ENCODE results near the gene NRM. TPM values are rescaled to one million over a fixed set of nuclear protein-coding genes. Genes with fewer than 3 reads are reported as not detected.

The NRM gene
- total and polyA plus RNA-seq, 3 donors from 2014 or later, result 9.5 to 26.6 (median 10.5) TPM

- Histone ChIP-seq H3K27ac (no peak overlapping the region), H3K36me3 (ENCODE audit: low read depth, missing control alignments) (no peaks in the 10 kb centered on the region), H3K27me3 (no peaks in the 10 kb centered on the region), H3K4me1 (peaks cover 7% of the 10 kb centered on the region), H3K4me3 (no peak overlapping the region), H3K9me3 (no peaks in the 10 kb centered on the region)
- 46 to 50% methylated on average over 1 of the region's 1 CpG for WGBS, 2 donors
- TF ChIP-seq, protein P1, sequence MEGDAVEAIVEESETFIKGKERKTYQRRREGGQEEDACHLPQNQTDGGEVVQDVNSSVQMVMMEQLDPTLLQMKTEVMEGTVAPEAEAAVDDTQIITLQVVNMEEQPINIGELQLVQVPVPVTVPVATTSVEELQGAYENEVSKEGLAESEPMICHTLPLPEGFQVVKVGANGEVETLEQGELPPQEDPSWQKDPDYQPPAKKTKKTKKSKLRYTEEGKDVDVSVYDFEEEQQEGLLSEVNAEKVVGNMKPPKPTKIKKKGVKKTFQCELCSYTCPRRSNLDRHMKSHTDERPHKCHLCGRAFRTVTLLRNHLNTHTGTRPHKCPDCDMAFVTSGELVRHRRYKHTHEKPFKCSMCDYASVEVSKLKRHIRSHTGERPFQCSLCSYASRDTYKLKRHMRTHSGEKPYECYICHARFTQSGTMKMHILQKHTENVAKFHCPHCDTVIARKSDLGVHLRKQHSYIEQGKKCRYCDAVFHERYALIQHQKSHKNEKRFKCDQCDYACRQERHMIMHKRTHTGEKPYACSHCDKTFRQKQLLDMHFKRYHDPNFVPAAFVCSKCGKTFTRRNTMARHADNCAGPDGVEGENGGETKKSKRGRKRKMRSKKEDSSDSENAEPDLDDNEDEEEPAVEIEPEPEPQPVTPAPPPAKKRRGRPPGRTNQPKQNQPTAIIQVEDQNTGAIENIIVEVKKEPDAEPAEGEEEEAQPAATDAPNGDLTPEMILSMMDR (IDR thresholded peaks at IDR 0.05), result no peak
- TF ChIP-seq POLR2A (IDR thresholded peaks at IDR 0.05), result no peak
- intact Hi-C loops (cut with DNase I; ENCODE audit: low total_unique reads), result no loop called here
- DNase-seq, result no peak
Observed at GRCh38 chr6:30645989-30646388, 44.8 kb downstream of the NRM start.

- no peak overlapping the region for H3K27ac ChIP-seq
- H3K36me3 ChIP-seq (ENCODE audit: low read depth, missing control alignments), result no peaks in the 10 kb centered on the region
- WGBS, 2 donors, result 72 to 82% methylated on average over 5 of the region's 5 CpGs
- TF ChIP-seq, protein P1 (IDR thresholded peaks at IDR 0.05), result no peak
- TF ChIP-seq POLR2A (IDR thresholded peaks at IDR 0.05), result no peak
- no peak overlapping the region for H3K4me3 ChIP-seq
- H3K27me3 ChIP-seq, result no peaks in the 10 kb centered on the region
- peaks cover 7% of the 10 kb centered on the region for H3K4me1 ChIP-seq
- DNase-seq, result no peak
- H3K9me3 ChIP-seq, result no peaks in the 10 kb centered on the region
- intact Hi-C loops (cut with DNase I; ENCODE audit: low total_unique reads), result no loop called here
Observed at GRCh38 chr6:30644769-30645168, 46.0 kb downstream of the NRM start.

DNA sequence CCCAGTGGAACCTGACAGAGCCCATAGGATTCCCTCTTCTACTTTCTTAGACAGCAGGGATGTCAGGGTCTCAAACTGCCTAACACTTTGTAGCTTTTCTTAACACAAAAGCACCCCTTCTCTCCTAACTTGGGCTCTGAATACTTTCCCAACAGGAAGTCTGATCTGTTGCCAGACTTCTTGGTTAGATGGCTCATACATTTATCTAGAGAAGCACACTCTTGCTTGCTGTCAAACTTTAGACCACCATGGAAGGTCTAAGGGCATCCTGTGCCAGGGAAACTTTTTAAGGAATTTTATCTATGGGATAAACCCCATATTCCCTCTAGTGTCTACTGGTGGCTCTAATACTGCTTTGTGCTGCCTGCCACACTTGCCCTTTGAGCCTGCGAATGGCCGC lies 47.1 kb downstream of the NRM start:
- peaks cover 7% of the 10 kb centered on the region for H3K4me1 ChIP-seq
- WGBS, 2 donors, result 97 to 100% methylated on average over 2 of the region's 2 CpGs
- H3K27me3 ChIP-seq, result no peaks in the 10 kb centered on the region
- H3K36me3 ChIP-seq (ENCODE audit: low read depth, missing control alignments), result no peaks in the 10 kb centered on the region
- no peak for DNase-seq
- no peak overlapping the region for H3K4me3 ChIP-seq
- no peak overlapping the region for H3K27ac ChIP-seq
- intact Hi-C loops (cut with DNase I; ENCODE audit: low total_unique reads), result no loop called here
- TF ChIP-seq, protein P1 (IDR thresholded peaks at IDR 0.05), result no peak
- no peak for TF ChIP-seq POLR2A (IDR thresholded peaks at IDR 0.05)
- H3K9me3 ChIP-seq, result no peaks in the 10 kb centered on the region

DNA sequence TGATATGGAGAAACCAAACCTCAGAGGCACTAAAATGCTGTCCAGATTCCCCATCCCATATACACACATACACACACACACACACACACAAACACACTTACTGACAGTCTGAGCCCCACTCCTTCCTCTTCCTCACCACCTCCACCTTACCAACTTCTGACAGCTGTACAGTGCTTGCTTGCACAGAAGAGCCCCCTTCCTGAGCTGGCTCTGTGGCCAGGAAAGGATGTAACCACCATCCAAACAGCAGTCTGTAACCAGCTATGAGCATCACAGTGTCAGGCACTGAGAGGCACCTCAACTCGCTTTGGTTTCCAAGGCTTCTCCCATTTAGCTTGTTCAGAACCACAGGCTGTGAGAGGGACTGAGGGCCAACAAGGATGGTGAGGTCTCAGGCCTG lies 49.7 kb downstream of the NRM start:
- TF ChIP-seq, protein P1 (IDR thresholded peaks at IDR 0.05), result no peak
- no peak for TF ChIP-seq POLR2A (IDR thresholded peaks at IDR 0.05)
- Histone ChIP-seq H3K27ac (no peak overlapping the region), H3K36me3 (ENCODE audit: low read depth, missing control alignments) (no peaks in the 10 kb centered on the region), H3K27me3 (no peaks in the 10 kb centered on the region), H3K4me3 (no peak overlapping the region), H3K9me3 (no peaks in the 10 kb centered on the region), H3K4me1 (peaks cover under 1% of the 10 kb centered on the region)
- intact Hi-C loops (cut with DNase I; ENCODE audit: low total_unique reads), result no loop called here
- no peak for DNase-seq
- 90% methylated on average over 1 of the region's 1 CpG for WGBS, 2 donors

GRCh38 chr6:30640481-30640880 lies 50.3 kb downstream of the NRM start:
- no peak for TF ChIP-seq POLR2A (IDR thresholded peaks at IDR 0.05)
- TF ChIP-seq, protein P1 (IDR thresholded peaks at IDR 0.05), result no peak
- H3K4me1 ChIP-seq, result no peaks in the 10 kb centered on the region
- H3K4me3 ChIP-seq, result no peak overlapping the region
- intact Hi-C loops (cut with DNase I; ENCODE audit: low total_unique reads), result no loop called here
- no peak for DNase-seq
- H3K9me3 ChIP-seq, result no peaks in the 10 kb centered on the region
- 84 to 86% methylated on average over 10 of the region's 10 CpGs for WGBS, 2 donors
- no peaks in the 10 kb centered on the region for H3K27me3 ChIP-seq
- H3K36me3 ChIP-seq (ENCODE audit: low read depth, missing control alignments), result no peaks in the 10 kb centered on the region
- no peak overlapping the region for H3K27ac ChIP-seq
